WTC11 (cell line): Measurements from ENCODE around the gene HDAC10.

Experiments
- CTCF ChIP-seq: fragments of 200-600 bp; IDR thresholded peaks from 2 replicates; pipeline ENCODE4 v1.8.0; 2022; ENCODE audit warnings: antibody characterized with exemption
- E2F5 ChIP-seq: sonication (generic); formaldehyde crosslinking; IDR thresholded peaks from 2 replicates; pipeline ENCODE4 v1.8.1; 2022; ENCODE audit warnings: mild to moderate bottlenecking, moderate library complexity, missing genetic modification reagents
- MYBL2 ChIP-seq: sonication (generic); formaldehyde crosslinking; IDR thresholded peaks from 2 replicates; pipeline ENCODE4 v1.8.1; 2023; ENCODE audit warnings: mild to moderate bottlenecking, moderate library complexity, missing genetic modification reagents
- NR2C2 ChIP-seq: sonication (generic); formaldehyde crosslinking; IDR thresholded peaks from 2 replicates; pipeline ENCODE4 v1.8.0; 2022; ENCODE audit warnings: mild to moderate bottlenecking, missing genetic modification reagents
- ZNF232 ChIP-seq: sonication (generic); formaldehyde crosslinking; IDR thresholded peaks from 2 replicates; pipeline ENCODE4 v1.8.0; 2022; ENCODE audit warnings: mild to moderate bottlenecking, missing genetic modification reagents
- ZNF396 ChIP-seq: fragments of 250-450 bp; sonication (Bioruptor Pico); IDR thresholded peaks from 2 replicates; pipeline ENCODE4 v1.8.0; 2021; ENCODE audit warnings: mild to moderate bottlenecking, moderate library complexity, borderline replicate concordance

GRCh38 chr22:50287731-50288130 is 36.7 kb upstream of the HDAC10 start:
- no peak for TF ChIP-seq CTCF
- no peak for TF ChIP-seq E2F5
- TF ChIP-seq ZNF232 (CRISPR knock-in tag) = no peak
- no peak for TF ChIP-seq MYBL2 (CRISPR knock-in tag)
- TF ChIP-seq NR2C2 (CRISPR knock-in tag) = no peak
- no peak for TF ChIP-seq ZNF396 (CRISPR knock-in tag)
